H1 (cell line): ENCODE results near the gene ANKRD11.

ENCODE experiments used
- BACH1 ChIP-seq: IDR thresholded peaks from 2 replicates; pipeline ENCODE4 v1.6.1; 2012; ENCODE audit warnings: low read length, improper control_type of control experiment
- CEBPB ChIP-seq: IDR thresholded peaks from 2 replicates; pipeline ENCODE4 v1.6.1; 2012; ENCODE audit warnings: low read depth, low read length
- CTCF ChIP-seq, 3 experiments: IDR thresholded peaks; 1 replicate in 2 of 3; 2 replicates in 1 of 3; pipeline versions ENCODE4 v1.5.1 to v1.6.1; 2011; ENCODE audit warnings: low read length in 3 of 3, mild to moderate bottlenecking in 3 of 3, inconsistent platforms in 2 of 3, low read depth in 1 of 3, moderate library complexity in 1 of 3; ENCODE audit not compliant: insufficient read depth in 1 of 3; ENCODE audit errors: control extremely low read depth in 1 of 3
- EGR1 ChIP-seq: IDR thresholded peaks from 2 replicates; pipeline ENCODE4 v1.6.1; 2011; ENCODE audit warnings: low read depth, low read length, borderline replicate concordance
- FOSL1 ChIP-seq: IDR thresholded peaks from 2 replicates; pipeline ENCODE4 v1.6.1; 2011; ENCODE audit warnings: mild to moderate bottlenecking, low read depth, low read length, moderate library complexity; ENCODE audit not compliant: insufficient read depth
- HDAC2 ChIP-seq, 2 experiments: fragments of 300-600 bp in 1 of 2; sonication (generic) in 1 of 2; IDR thresholded peaks; 2 replicates each; pipeline ENCODE4 v1.6.1; 2011 to 2012; ENCODE audit warnings: low read depth in 2 of 2, low read length in 2 of 2, mild to moderate bottlenecking in 2 of 2, moderate library complexity in 2 of 2, borderline replicate concordance in 1 of 2, inconsistent platforms in 1 of 2
- KDM1A ChIP-seq: fragments of 200-600, 300-600 bp; sonication (generic); IDR thresholded peaks from 2 replicates; pipeline ENCODE4 v1.7.1; 2016; ENCODE audit warnings: mild to moderate bottlenecking, low read length, borderline replicate concordance
- POLR2A ChIP-seq, 2 experiments: IDR thresholded peaks; 1 replicate in 1 of 2; 2 replicates in 1 of 2; pipeline ENCODE4 v1.6.1; 2011; ENCODE audit warnings: low read depth in 2 of 2, low read length in 2 of 2, mild to moderate bottlenecking in 2 of 2; ENCODE audit errors: control extremely low read depth in 1 of 2
- POLR2AphosphoS5 ChIP-seq: IDR thresholded peaks from 2 replicates; pipeline ENCODE4 v1.6.1; 2011; ENCODE audit warnings: low read depth, low read length
- SIX5 ChIP-seq: IDR thresholded peaks from 2 replicates; pipeline ENCODE4 v1.6.1; 2011; ENCODE audit warnings: mild to moderate bottlenecking, low read depth, low read length
- SP4 ChIP-seq: IDR thresholded peaks from 2 replicates; pipeline ENCODE4 v1.6.1; 2012; ENCODE audit warnings: low read length, inconsistent platforms
- TAF7 ChIP-seq: optimal IDR thresholded peaks from 2 replicates; pipeline ENCODE3; 2011; ENCODE audit warnings: low read depth, mild to moderate bottlenecking, inconsistent platforms, low read length, moderate library complexity, borderline replicate concordance
- TF ChIP-seq, protein P1 (sequence below): IDR thresholded peaks from 2 replicates; pipeline ENCODE4 v1.6.1; 2012; ENCODE audit warnings: inconsistent platforms

GRCh38 chr16:89385712-89386111 is 104.6 kb downstream of the ANKRD11 start:
- TF ChIP-seq CTCF (IDR thresholded peaks at IDR 0.05; ENCODE audit: control extremely low read depth in 1 of 3, insufficient read depth in 1 of 3, low read depth in 1 of 3, low read length in 3 of 3) (no peak), HDAC2 (IDR thresholded peaks at IDR 0.05; ENCODE audit: borderline replicate concordance in 1 of 2, low read depth in 2 of 2, low read length in 2 of 2) (no peak), POLR2AphosphoS5 (no peak), TAF7 (no peak), BACH1 (no peak), EGR1 (no peak), FOSL1 (no peak), KDM1A (no peak), SIX5 (no peak), SP4 (no peak), CEBPB (no peak), POLR2A (IDR thresholded peaks at IDR 0.05; ENCODE audit: control extremely low read depth in 1 of 2, low read depth in 2 of 2, low read length in 2 of 2) (no peak)
- TF ChIP-seq, protein P1, sequence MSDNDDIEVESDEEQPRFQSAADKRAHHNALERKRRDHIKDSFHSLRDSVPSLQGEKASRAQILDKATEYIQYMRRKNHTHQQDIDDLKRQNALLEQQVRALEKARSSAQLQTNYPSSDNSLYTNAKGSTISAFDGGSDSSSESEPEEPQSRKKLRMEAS, result no peak
